GM12878 (cell line): ENCODE results near the gene BCAS3.

Experiments
- CBX3 ChIP-seq: fragments of 200-600 bp; sonication (generic); IDR thresholded peaks from 2 replicates; pipeline ENCODE4 v1.6.1; 2016; ENCODE audit warnings: low read depth, borderline replicate concordance
- CHD4 ChIP-seq: fragments of 200-600 bp; sonication (generic); IDR thresholded peaks from 2 replicates; pipeline ENCODE4 v1.6.1; 2016; ENCODE audit warnings: mild to moderate bottlenecking
- EZH2 ChIP-seq: IDR thresholded peaks from 2 replicates; pipeline ENCODE4 v1.6.1; 2012; ENCODE audit warnings: low read depth, mild to moderate bottlenecking, control low read depth, inconsistent platforms, low read length, borderline replicate concordance; ENCODE audit not compliant: control insufficient read depth
- MXI1 ChIP-seq: fragments of 150-350 bp; IDR thresholded peaks from 2 replicates; pipeline ENCODE4 v1.6.1; 2011; ENCODE audit warnings: low read depth, mild to moderate bottlenecking, inconsistent platforms, low read length, improper control_type of control experiment
- POLR2A ChIP-seq: IDR thresholded peaks from 2 replicates; pipeline ENCODE4 v1.6.1; 2011; ENCODE audit warnings: low read depth, mild to moderate bottlenecking, low read length
- STAT3 ChIP-seq: IDR thresholded peaks from 2 replicates; pipeline ENCODE4 v1.6.1; 2011; ENCODE audit warnings: low read depth, low read length, improper control_type of control experiment
- SUPT20H ChIP-seq: IDR thresholded peaks from 2 replicates; pipeline ENCODE4 v1.6.1; 2011; ENCODE audit warnings: low read depth, mild to moderate bottlenecking, low read length, moderate library complexity, borderline replicate concordance; ENCODE audit not compliant: control insufficient read depth
- TF ChIP-seq, protein P1 (sequence below), 3 experiments: IDR thresholded peaks in 2 of 3; conservative IDR thresholded peaks in 1 of 3; 2 replicates each; pipeline ENCODE4 v1.5.1; 2011; ENCODE audit warnings: low read depth in 3 of 3, low read length in 3 of 3, mild to moderate bottlenecking in 3 of 3, control low read depth in 2 of 3, moderate library complexity in 2 of 3, inconsistent platforms in 1 of 3, mixed read lengths in 1 of 3; ENCODE audit not compliant: control insufficient read depth in 2 of 3, insufficient read depth in 1 of 3; ENCODE audit errors: extremely low read depth in 1 of 3
- TF ChIP-seq, protein P2 (sequence below): IDR thresholded peaks from 2 replicates; pipeline ENCODE4 v1.6.1; 2011; ENCODE audit warnings: borderline replicate concordance, low read depth, mild to moderate bottlenecking, moderate library complexity, low read length; ENCODE audit not compliant: insufficient read depth, poor library complexity, severe bottlenecking

DNA sequence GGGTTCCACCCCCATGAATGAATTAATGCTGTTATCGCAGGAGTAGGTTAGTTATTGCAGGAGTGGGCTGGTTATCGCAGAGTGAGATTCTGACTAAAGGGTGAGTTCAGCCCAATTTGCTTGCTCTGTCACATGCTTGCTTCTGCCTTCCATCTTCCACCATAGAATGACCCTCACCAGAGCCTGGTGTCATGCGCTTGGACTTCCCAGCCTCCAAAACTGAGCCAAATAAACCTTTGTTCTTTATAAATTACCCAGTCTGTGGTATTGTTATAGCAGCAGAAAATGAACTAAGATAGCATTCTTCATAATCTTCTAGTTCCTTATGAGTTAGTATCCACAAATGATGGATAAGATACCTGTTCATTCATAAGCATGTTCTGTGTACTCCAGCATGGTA lies 486.9 kb downstream of the BCAS3 start:
- no peak for TF ChIP-seq STAT3
- no peak for TF ChIP-seq POLR2A
- no peak for TF ChIP-seq EZH2
- TF ChIP-seq CHD4, result no peak
- TF ChIP-seq CBX3, result no peak
- no peak for TF ChIP-seq SUPT20H
- TF ChIP-seq, protein P1, sequence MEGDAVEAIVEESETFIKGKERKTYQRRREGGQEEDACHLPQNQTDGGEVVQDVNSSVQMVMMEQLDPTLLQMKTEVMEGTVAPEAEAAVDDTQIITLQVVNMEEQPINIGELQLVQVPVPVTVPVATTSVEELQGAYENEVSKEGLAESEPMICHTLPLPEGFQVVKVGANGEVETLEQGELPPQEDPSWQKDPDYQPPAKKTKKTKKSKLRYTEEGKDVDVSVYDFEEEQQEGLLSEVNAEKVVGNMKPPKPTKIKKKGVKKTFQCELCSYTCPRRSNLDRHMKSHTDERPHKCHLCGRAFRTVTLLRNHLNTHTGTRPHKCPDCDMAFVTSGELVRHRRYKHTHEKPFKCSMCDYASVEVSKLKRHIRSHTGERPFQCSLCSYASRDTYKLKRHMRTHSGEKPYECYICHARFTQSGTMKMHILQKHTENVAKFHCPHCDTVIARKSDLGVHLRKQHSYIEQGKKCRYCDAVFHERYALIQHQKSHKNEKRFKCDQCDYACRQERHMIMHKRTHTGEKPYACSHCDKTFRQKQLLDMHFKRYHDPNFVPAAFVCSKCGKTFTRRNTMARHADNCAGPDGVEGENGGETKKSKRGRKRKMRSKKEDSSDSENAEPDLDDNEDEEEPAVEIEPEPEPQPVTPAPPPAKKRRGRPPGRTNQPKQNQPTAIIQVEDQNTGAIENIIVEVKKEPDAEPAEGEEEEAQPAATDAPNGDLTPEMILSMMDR (IDR thresholded peaks at IDR 0.05 in 2 of 3, conservative IDR thresholded peaks at IDR 0.05 in 1 of 3; ENCODE audit: control insufficient read depth in 2 of 3, extremely low read depth in 1 of 3, insufficient read depth in 1 of 3, low read depth in 3 of 3, low read length in 3 of 3), result no peak
- TF ChIP-seq, protein P2, sequence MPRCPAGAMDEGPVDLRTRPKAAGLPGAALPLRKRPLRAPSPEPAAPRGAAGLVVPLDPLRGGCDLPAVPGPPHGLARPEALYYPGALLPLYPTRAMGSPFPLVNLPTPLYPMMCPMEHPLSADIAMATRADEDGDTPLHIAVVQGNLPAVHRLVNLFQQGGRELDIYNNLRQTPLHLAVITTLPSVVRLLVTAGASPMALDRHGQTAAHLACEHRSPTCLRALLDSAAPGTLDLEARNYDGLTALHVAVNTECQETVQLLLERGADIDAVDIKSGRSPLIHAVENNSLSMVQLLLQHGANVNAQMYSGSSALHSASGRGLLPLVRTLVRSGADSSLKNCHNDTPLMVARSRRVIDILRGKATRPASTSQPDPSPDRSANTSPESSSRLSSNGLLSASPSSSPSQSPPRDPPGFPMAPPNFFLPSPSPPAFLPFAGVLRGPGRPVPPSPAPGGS, result no peak
- no peak for TF ChIP-seq MXI1
